OCI-LY1 (cell line): ENCODE measurements around the gene SCN5A.

Experiments used
- H2AFZ ChIP-seq: fragments of 200-600 bp; sonication (generic), shearing (Covaris generic); 2 replicates; pipeline ENCODE4 v1.6.0; 2014; ENCODE audit warnings: antibody characterized with exemption, mild to moderate bottlenecking, low read length
- H3F3A ChIP-seq: fragments of 200-600 bp; sonication (generic), shearing (Covaris generic); 2 replicates; pipeline ENCODE4 v1.6.0; 2014; ENCODE audit warnings: mild to moderate bottlenecking, antibody characterized with exemption, low read length, moderate library complexity; ENCODE audit not compliant: insufficient read depth
- H3K27ac ChIP-seq: fragments of 200-600 bp; sonication (generic); 2 replicates; pipeline ENCODE4 v1.5.1; 2014; ENCODE audit warnings: low read length, mixed run types, mild to moderate bottlenecking, low read depth; ENCODE audit not compliant: poor library complexity, severe bottlenecking
- H3K27me3 ChIP-seq: fragments of 200-600 bp; sonication (generic); 2 replicates; pipeline ENCODE4 v1.6.0; 2014; ENCODE audit warnings: antibody characterized with exemption, mild to moderate bottlenecking, low read length, moderate library complexity; ENCODE audit not compliant: insufficient read depth
- H3K36me3 ChIP-seq: fragments of 200-600 bp; sonication (generic); 2 replicates; pipeline ENCODE4 v1.6.1; 2014; ENCODE audit warnings: mild to moderate bottlenecking, antibody characterized with exemption, low read length, moderate library complexity, mixed read lengths; ENCODE audit not compliant: insufficient read depth
- H3K4me1 ChIP-seq: fragments of 200-600 bp; sonication (generic); 2 replicates; pipeline ENCODE4 v1.5.1; 2014; ENCODE audit warnings: mild to moderate bottlenecking, low read length, moderate library complexity; ENCODE audit not compliant: insufficient read depth, severe bottlenecking
- H3K4me2 ChIP-seq: fragments of 200-600 bp; sonication (generic), shearing (Covaris generic); 2 replicates; pipeline ENCODE4 v1.6.1; 2014; ENCODE audit warnings: low read length
- H3K4me3 ChIP-seq: fragments of 200-600 bp; sonication (generic); 2 replicates; pipeline ENCODE4 v1.5.1; 2014; ENCODE audit warnings: low read length, low read depth, mild to moderate bottlenecking, mixed read lengths; ENCODE audit not compliant: poor library complexity, severe bottlenecking
- H3K79me2 ChIP-seq: fragments of 200-600 bp; shearing (Covaris generic); 2 replicates; pipeline ENCODE4 v1.6.1; 2016; ENCODE audit warnings: mixed run types, low read length, mixed read lengths; ENCODE audit not compliant: insufficient read depth
- H3K9ac ChIP-seq: fragments of 200-600 bp; sonication (generic), shearing (Covaris generic); 2 replicates; pipeline ENCODE4 v1.6.1; 2014; ENCODE audit warnings: mild to moderate bottlenecking, low read length, mixed read lengths
- H3K9me2 ChIP-seq: fragments of 200-600 bp; sonication (generic), shearing (Covaris generic); 2 replicates; pipeline ENCODE4 v1.6.1; 2014; ENCODE audit warnings: low read depth, mild to moderate bottlenecking, low read length, mixed read lengths
- H3K9me3 ChIP-seq: fragments of 200-600 bp; shearing (Covaris generic); 2 replicates; pipeline ENCODE4 v1.6.1; 2014; ENCODE audit warnings: low read length, mixed read lengths
- H4K20me1 ChIP-seq: fragments of 200-600 bp; sonication (generic), shearing (Covaris generic); 2 replicates; pipeline ENCODE4 v1.6.0; 2016; ENCODE audit warnings: mild to moderate bottlenecking, low read length; ENCODE audit not compliant: insufficient read depth
- EZH2 ChIP-seq: fragments of 200-600 bp; sonication (generic), shearing (Covaris generic); IDR thresholded peaks from 2 replicates; pipeline ENCODE4 v1.8.0; 2017; ENCODE audit warnings: borderline replicate concordance, mixed run types, mild to moderate bottlenecking, antibody characterized with exemption, low read length, moderate library complexity, mixed read lengths
- TF ChIP-seq, protein P1 (sequence below): fragments of 200-600 bp; sonication (generic), shearing (Covaris generic); IDR thresholded peaks from 2 replicates; pipeline ENCODE4 v1.5.1; 2017; ENCODE audit warnings: mild to moderate bottlenecking, antibody characterized with exemption, low read length, moderate library complexity, mixed read lengths

Gene SCN5A

DNA sequence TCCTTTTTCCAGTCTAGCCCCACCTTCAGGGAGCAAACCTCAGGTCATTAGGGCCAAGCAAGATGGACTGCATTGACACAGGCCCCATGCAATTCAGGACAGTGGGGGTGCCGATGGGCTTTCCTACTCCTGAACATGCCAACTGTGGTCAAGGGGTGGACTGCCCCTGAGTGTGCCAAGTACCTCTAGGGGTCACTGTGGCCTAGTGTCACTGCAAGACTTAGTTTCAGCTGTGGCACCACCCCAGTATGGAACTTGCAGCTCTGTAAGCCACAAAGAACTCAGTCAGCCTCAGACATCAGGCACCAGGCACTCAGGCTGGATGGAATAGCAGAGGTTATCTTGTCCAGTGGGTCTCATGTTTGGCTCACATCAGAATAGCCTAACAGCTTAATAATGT lies 121.0 kb downstream of the SCN5A start:
- Histone ChIP-seq H3K36me3 (peaks cover 35% of the 10 kb centered on the region), H3K27me3 (no peaks in the 10 kb centered on the region), H3K9ac (no peak overlapping the region), H3K9me3 (no peaks in the 10 kb centered on the region), H3F3A (no peaks in the 10 kb centered on the region), H3K79me2 (no peaks in the 10 kb centered on the region), H4K20me1 (no peaks in the 10 kb centered on the region), H3K9me2 (no peaks in the 10 kb centered on the region), H3K27ac (no peak overlapping the region), H2AFZ (no peak overlapping the region), H3K4me2 (no peak overlapping the region), H3K4me3 (no peak overlapping the region), H3K4me1 (no peaks in the 10 kb centered on the region)
- no peak for TF ChIP-seq EZH2
- TF ChIP-seq, protein P1, sequence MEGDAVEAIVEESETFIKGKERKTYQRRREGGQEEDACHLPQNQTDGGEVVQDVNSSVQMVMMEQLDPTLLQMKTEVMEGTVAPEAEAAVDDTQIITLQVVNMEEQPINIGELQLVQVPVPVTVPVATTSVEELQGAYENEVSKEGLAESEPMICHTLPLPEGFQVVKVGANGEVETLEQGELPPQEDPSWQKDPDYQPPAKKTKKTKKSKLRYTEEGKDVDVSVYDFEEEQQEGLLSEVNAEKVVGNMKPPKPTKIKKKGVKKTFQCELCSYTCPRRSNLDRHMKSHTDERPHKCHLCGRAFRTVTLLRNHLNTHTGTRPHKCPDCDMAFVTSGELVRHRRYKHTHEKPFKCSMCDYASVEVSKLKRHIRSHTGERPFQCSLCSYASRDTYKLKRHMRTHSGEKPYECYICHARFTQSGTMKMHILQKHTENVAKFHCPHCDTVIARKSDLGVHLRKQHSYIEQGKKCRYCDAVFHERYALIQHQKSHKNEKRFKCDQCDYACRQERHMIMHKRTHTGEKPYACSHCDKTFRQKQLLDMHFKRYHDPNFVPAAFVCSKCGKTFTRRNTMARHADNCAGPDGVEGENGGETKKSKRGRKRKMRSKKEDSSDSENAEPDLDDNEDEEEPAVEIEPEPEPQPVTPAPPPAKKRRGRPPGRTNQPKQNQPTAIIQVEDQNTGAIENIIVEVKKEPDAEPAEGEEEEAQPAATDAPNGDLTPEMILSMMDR, result peak; percentile 31; the same call in 1 of the 2 replicates

DNA sequence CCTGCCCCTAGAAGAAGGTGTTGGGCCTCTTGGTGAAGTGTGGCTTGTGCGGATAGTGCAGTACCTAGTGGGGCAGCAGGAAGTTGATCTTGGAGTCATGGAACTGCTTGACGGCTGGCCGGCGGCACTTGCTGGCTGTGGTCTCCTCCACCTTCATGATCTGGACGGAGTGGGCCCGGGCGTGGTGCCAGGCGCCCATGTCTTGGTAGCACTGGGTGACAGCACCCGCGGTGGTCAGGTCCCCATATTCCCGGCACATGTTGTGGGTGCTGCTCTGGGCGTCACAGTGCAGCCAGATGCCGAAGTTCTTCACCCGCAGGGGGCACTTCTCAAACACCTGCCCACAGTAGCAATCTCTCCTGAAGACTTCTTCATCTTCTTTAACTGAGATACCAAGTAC lies 122.7 kb downstream of the SCN5A start:
- H3K9me3 ChIP-seq, result no peaks in the 10 kb centered on the region
- H3K36me3 ChIP-seq, result peaks cover 41% of the 10 kb centered on the region
- H4K20me1 ChIP-seq, result no peaks in the 10 kb centered on the region
- H2AFZ ChIP-seq, result no peak overlapping the region
- no peaks in the 10 kb centered on the region for H3K4me1 ChIP-seq
- H3K27ac ChIP-seq, result no peak overlapping the region
- H3K27me3 ChIP-seq, result no peaks in the 10 kb centered on the region
- no peak overlapping the region for H3K9ac ChIP-seq
- TF ChIP-seq, protein P1, result no peak
- TF ChIP-seq EZH2, result no peak
- no peak overlapping the region for H3K4me2 ChIP-seq
- no peaks in the 10 kb centered on the region for H3F3A ChIP-seq
- no peaks in the 10 kb centered on the region for H3K79me2 ChIP-seq
- H3K9me2 ChIP-seq, result no peaks in the 10 kb centered on the region
- no peak overlapping the region for H3K4me3 ChIP-seq

- TF ChIP-seq, protein P1, result no peak
- TF ChIP-seq EZH2, result no peak
- Histone ChIP-seq H3K9ac (no peak overlapping the region), H3K9me2 (no peaks in the 10 kb centered on the region), H3K27me3 (no peaks in the 10 kb centered on the region), H4K20me1 (no peaks in the 10 kb centered on the region), H3K9me3 (no peaks in the 10 kb centered on the region), H3K27ac (no peak overlapping the region), H2AFZ (no peak overlapping the region), H3K79me2 (no peaks in the 10 kb centered on the region), H3F3A (no peaks in the 10 kb centered on the region), H3K4me1 (no peaks in the 10 kb centered on the region), H3K4me2 (no peak overlapping the region), H3K4me3 (no peak overlapping the region), H3K36me3 (peaks cover 49% of the 10 kb centered on the region)
Observed at GRCh38 chr3:38524141-38524739, 125.2 kb downstream of the SCN5A start.
